Sigmoid colon (tissue), 7 donors: ENCODE results near the gene POLR3H. TPM values are rescaled to one million over a fixed set of nuclear protein-coding genes. Genes with fewer than 3 reads are reported as not detected.

Experiments
- DNase-seq: peaks from one replicate; pipeline ENCODE4 v3.0.0-alpha.2; 2019
- H3K27ac ChIP-seq, 4 donors: fragments of 200-600 bp; sonication (generic); one replicate each; pipeline ENCODE4 v1.5.1; 2016 to 2019; ENCODE audit warnings: mild to moderate bottlenecking in 1 of 4
- H3K27me3 ChIP-seq, 3 donors: fragments of 200-600 bp; sonication (generic); one replicate each; pipeline ENCODE4 v1.5.1; 2019; ENCODE audit warnings: mild to moderate bottlenecking in 1 of 3
- H3K36me3 ChIP-seq, 4 donors: fragments of 200-600 bp; sonication (generic); one replicate each; pipeline ENCODE4 v1.5.1; 2016 to 2019
- H3K4me1 ChIP-seq, 4 donors: fragments of 200-600 bp; sonication (generic); one replicate each; pipeline ENCODE4 v1.5.1; 2017 to 2019
- H3K4me3 ChIP-seq, 4 donors: fragments of 200-600 bp; sonication (generic); one replicate each; pipeline ENCODE4 v1.5.1; 2017 to 2019; ENCODE audit warnings: mild to moderate bottlenecking in 2 of 4, moderate library complexity in 1 of 4
- H3K9me3 ChIP-seq, 4 donors: fragments of 200-600 bp in 3 of 4; sonication (generic) in 3 of 4; one replicate each; pipeline versions ENCODE4 v1.5.1 to v1.6.1; 2013 to 2019
- CTCF ChIP-seq, 4 experiments: fragments of 450-650 bp in 3 of 4; fragments of 200-600 bp in 1 of 4; IDR thresholded peaks; one replicate each; pipeline ENCODE4 v1.5.1; 2016 to 2019; ENCODE audit warnings: antibody characterized with exemption in 4 of 4, mild to moderate bottlenecking in 3 of 4, moderate library complexity in 2 of 4
- EP300 ChIP-seq, 4 donors: sonication (generic); formaldehyde crosslinking; IDR thresholded peaks; one replicate each; pipeline ENCODE4 v1.6.1; 2017; ENCODE audit warnings: antibody characterized with exemption in 4 of 4
- POLR2A ChIP-seq, 2 donors: fragments of 450-650 bp; IDR thresholded peaks; one replicate each; pipeline ENCODE4 v1.6.1; 2016; ENCODE audit warnings: antibody characterized with exemption in 2 of 2, mild to moderate bottlenecking in 2 of 2, moderate library complexity in 2 of 2
- POLR2AphosphoS5 ChIP-seq, 4 donors: sonication (generic); formaldehyde crosslinking; IDR thresholded peaks; one replicate each; pipeline ENCODE4 v1.6.1; 2017; ENCODE audit warnings: antibody characterized with exemption in 4 of 4
- WGBS, 2 donors: extraction: QIAGEN DNeasy Blood & Tissue Kit; methylation state at CpG; one replicate each; pipeline ENCODE4 v1.1.7; 2013; 5-methylcytosine and 5-hydroxymethylcytosine counted together
- intact Hi-C: fragments of 100-400 bp; cut with DNase I; formaldehyde crosslinking; loops from one replicate; pipeline ENCODE4 v1.15.1; 2023
- polyA plus RNA-seq, 3 donors: library from polyadenylated mRNA; stranded (reverse); fragments of 200-250 nt; gene quantifications; one replicate each; pipeline ENCODE4 v1.2.3, GENCODE V29; 2013
- total RNA-seq, 4 donors: library from RNA; depleted of rRNA; stranded (reverse); fragments of >200 nt; gene quantifications; one replicate each; pipeline ENCODE4 v1.1.0, GENCODE V29; 2016
- donor health status: healthy with polysubstance abuse.
- donor health status: Bipolar disorder and iron deficiency.
- donor health status: healthy.

The POLR3H gene
- total and polyA plus RNA-seq, 7 donors: 4.6 to 19.7 (median 10.5) TPM

GRCh38 chr22:41534219-41534618 is 10.1 kb downstream of the POLR3H start:
- Histone ChIP-seq H3K27ac (peak overlapping the region in 3 of 4 donors; percentile 67 to 72 (median 68)), H3K4me3 (no peak overlapping the region), H3K27me3 (no peaks in the 10 kb centered on the region), H3K36me3 (peaks cover 11 to 39% (median 15%) of the 10 kb centered on the region in 4 donors), H3K9me3 (no peaks in the 10 kb centered on the region), H3K4me1 (peaks cover 0 to 13% (median 11%) of the 10 kb centered on the region in 4 donors)
- intact Hi-C loops: no loop called here
- TF ChIP-seq POLR2A (IDR thresholded peaks at IDR 0.05): no peak
- peak in 2 of 4 donors; percentile 35 to 45 for TF ChIP-seq POLR2AphosphoS5 (IDR thresholded peaks at IDR 0.05)
- WGBS, 2 donors: 78 to 93% methylated on average over 8 of the region's 8 CpGs
- DNase-seq: no peak

- Histone ChIP-seq H3K36me3 (peaks cover 14 to 50% (median 25%) of the 10 kb centered on the region in 4 donors), H3K4me1 (peaks cover 0 to 13% (median 11%) of the 10 kb centered on the region in 4 donors), H3K27me3 (no peaks in the 10 kb centered on the region), H3K27ac (peak overlapping the region; percentile 67 to 72 (median 69)), H3K9me3 (no peaks in the 10 kb centered on the region), H3K4me3 (no peak overlapping the region)
- peak in 2 of 4 donors; percentile 21 to 33 for TF ChIP-seq POLR2AphosphoS5 (IDR thresholded peaks at IDR 0.05)
- no peak for TF ChIP-seq POLR2A (IDR thresholded peaks at IDR 0.05)
- peak; percentile 56 to 81 (median 72) for TF ChIP-seq CTCF (IDR thresholded peaks at IDR 0.05)
- no peak for TF ChIP-seq EP300 (IDR thresholded peaks at IDR 0.05)
- intact Hi-C loops: no loop called here
- peak; percentile 87 for DNase-seq
- 58 to 65% methylated on average over 19 of the region's 19 CpGs for WGBS, 2 donors
These were observed 11.1 kb downstream of the POLR3H start for GRCh38 chr22:41532908-41533825.

GRCh38 chr22:41531715-41532477 is 12.4 kb downstream of the POLR3H start:
- Histone ChIP-seq H3K9me3 (no peaks in the 10 kb centered on the region), H3K36me3 (peaks cover 22 to 62% (median 38%) of the 10 kb centered on the region in 4 donors)

GRCh38 chr22:41530890-41531714 is 13.2 kb downstream of the POLR3H start:
- Histone ChIP-seq H3K9me3 (no peaks in the 10 kb centered on the region), H3K27me3 (no peaks in the 10 kb centered on the region), H3K36me3 (peaks cover 26 to 70% (median 42%) of the 10 kb centered on the region in 4 donors), H3K4me1 (peaks cover 0 to 26% (median 20%) of the 10 kb centered on the region in 4 donors), H3K27ac (peak overlapping the region; percentile 20 to 41 (median 24)), H3K4me3 (no peak overlapping the region)
- intact Hi-C loops: no loop called here
- WGBS, 2 donors: 85 to 90% methylated on average over 18 of the region's 18 CpGs
- DNase-seq: no peak
- TF ChIP-seq POLR2AphosphoS5 (IDR thresholded peaks at IDR 0.05) (no peak), POLR2A (IDR thresholded peaks at IDR 0.05) (no peak), EP300 (IDR thresholded peaks at IDR 0.05) (no peak), CTCF (IDR thresholded peaks at IDR 0.05) (no peak)

More at GRCh38 chr22:41531715-41532477, 12.4 kb downstream of the POLR3H start:
- H3K4me3 ChIP-seq: no peak overlapping the region
- WGBS, 2 donors: 93 to 94% methylated on average over 17 of the region's 17 CpGs
- TF ChIP-seq CTCF (IDR thresholded peaks at IDR 0.05) (no peak), POLR2AphosphoS5 (IDR thresholded peaks at IDR 0.05) (no peak), POLR2A (IDR thresholded peaks at IDR 0.05) (no peak), EP300 (IDR thresholded peaks at IDR 0.05) (no peak)
- peak overlapping the region; percentile 0 to 70 (median 22) for H3K27ac ChIP-seq
- intact Hi-C loops: no loop called here
- no peak for DNase-seq
- peaks cover 0 to 18% (median 12%) of the 10 kb centered on the region in 4 donors for H3K4me1 ChIP-seq
- H3K27me3 ChIP-seq: no peaks in the 10 kb centered on the region
